GM19455 (cell line): Measurements from ENCODE around the gene DPM2.
A peak's percentile ranks its signal among the peaks of the same experiment; 100 is the strongest.

Source experiments
- ATAC-seq: cut with Tn5 transposase; IDR thresholded peaks from one replicate; pipeline ENCODE4 v1.9.1; 2021; ENCODE audit not compliant: unreplicated experiment

The DPM2 gene

GRCh38 chr9:127938298-127938690, 640 bp upstream of the DPM2 start:
- ATAC-seq: no peak

GRCh38 chr9:127937056-127937387, 632 bp downstream of the DPM2 start:
- ATAC-seq: no peak

- ATAC-seq: no peak
Measured at GRCh38 chr9:127936347-127936852, 1.3 kb downstream of the DPM2 start.

DNA sequence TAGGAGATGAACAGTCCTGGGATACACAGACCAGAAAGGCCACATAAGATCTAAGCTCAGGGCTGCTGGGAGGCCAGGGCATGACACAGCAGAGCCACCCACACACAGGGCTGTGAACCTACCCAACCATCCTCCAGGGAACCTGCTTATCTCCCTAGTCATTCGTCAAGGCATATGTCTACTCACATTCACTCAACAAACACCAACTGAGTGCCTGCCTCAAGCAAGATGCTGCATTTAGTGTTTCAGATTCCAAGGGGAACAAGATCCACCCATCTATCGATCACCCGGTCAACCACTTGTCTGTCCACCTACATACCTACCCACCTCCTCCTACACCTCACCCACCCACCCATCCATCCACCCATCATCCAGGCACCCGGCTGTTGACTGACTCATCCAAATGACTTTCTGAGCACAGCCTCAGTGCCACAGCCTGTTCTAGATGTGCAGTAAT, 1.9 kb downstream of the DPM2 start:
- no peak for ATAC-seq

DNA sequence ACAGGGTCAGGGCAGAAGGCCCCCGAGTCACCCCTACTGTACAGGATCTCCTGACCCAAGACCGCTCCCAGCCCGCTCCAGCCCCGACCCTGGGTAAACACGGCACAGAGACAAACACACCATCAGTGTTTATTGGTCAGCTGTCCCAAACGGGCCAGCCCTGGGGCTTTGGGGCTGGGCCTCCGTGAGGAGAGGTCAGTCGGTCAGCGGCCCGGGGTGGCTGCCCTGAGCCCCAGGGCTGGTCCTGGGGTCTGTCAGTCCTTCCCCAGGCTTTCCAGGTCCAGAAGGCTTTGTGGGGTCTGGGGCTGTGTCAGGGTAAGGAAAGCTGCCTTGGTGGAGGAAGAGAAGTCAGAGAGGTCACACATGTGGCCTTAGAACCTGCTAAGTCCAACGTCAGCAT, 2.7 kb downstream of the DPM2 start:
- ATAC-seq: no peak

GRCh38 chr9:127934248-127934647, 3.4 kb downstream of the DPM2 start:
- ATAC-seq: no peak

GRCh38 chr9:127931092-127931881, 6.4 kb downstream of the DPM2 start:
- ATAC-seq: no peak

DNA sequence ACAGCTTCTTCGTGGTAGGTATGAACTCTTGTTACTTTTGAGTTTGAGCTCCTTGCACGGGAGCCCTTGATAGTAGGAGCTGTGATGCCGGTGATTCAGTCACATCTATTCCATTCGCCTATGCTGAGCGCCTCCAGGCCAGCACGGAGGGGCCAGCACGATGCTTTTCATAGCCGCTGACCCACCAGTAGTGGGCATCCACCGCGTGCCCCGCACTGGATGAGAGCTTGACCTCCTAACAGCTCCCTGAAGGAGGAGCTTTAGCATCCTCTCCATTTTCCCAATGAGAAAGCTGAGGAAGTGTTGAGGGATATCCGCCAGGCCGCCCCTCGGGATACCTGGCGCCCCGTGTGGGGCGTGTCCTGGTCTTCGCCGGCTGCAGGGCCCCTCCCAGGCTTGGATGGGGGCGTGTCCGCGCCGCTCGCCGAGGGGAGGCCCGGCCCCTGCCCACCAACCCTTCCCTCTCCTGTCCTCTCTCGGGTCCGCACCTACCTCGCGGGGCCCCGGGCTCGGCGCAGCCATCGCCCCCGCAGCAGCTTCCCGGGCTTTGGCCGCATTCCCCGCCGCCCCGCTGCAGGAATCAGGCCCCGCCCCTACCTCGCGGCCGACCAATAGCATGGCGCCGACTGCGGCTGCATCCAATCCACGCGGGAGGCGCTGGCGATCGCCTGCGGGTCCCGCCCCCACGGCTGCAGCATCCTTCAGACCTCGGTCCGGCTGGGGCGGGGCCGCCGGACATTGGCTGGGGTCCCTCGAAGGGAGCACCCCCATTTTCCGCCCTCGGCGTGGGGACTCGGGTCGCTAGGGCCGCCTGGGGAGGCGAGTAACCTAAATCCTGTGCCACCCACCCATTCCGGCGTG, 7.2 kb downstream of the DPM2 start, which contains the start of gene PIP5KL1:
PIP5KL1 (minus strand) TSS at position 547 of the 861 bp plus-strand sequence; CDS start at position 522, 25 bp downstream.
- ATAC-seq: peak; percentile 66

GRCh38 chr9:127929625-127929979, 8.1 kb downstream of the DPM2 start:
- no peak for ATAC-seq

GRCh38 chr9:127928676-127929624, 8.7 kb downstream of the DPM2 start:
- no peak for ATAC-seq

DNA sequence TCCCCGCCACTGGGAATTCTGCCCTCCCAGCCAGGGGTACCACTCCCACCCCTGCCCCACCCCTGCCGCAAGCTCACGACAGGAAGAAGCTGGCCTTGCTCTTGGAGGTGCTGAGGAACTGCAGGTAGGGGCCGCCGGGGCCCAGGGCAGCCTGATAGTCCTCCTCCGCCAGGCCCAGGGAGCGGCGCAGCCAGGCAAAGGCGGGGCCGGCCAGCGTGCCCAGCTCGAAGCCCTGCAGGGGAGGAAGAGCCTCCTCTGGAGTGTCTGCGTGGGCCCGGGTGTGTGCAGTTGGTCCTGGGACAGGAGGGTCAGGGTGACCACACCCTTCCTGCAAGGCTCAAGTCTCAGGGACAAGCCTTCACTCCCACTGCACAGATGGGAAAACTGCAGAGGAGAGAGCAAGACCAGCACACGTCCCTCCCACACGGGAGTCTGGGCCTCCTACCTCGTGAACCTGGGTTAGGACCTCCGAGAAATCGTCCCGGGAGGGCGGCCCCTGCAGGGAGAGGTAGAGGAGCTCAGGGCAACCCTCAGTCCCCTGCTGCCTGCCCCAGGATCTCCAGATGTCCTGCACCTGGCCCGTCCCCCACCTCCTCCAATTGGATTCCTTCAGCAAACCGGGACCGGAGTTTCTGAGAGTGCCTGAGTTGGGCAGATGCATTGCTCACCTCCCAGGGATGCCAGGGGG, 9.5 kb downstream of the DPM2 start:
- no peak for ATAC-seq

DNA sequence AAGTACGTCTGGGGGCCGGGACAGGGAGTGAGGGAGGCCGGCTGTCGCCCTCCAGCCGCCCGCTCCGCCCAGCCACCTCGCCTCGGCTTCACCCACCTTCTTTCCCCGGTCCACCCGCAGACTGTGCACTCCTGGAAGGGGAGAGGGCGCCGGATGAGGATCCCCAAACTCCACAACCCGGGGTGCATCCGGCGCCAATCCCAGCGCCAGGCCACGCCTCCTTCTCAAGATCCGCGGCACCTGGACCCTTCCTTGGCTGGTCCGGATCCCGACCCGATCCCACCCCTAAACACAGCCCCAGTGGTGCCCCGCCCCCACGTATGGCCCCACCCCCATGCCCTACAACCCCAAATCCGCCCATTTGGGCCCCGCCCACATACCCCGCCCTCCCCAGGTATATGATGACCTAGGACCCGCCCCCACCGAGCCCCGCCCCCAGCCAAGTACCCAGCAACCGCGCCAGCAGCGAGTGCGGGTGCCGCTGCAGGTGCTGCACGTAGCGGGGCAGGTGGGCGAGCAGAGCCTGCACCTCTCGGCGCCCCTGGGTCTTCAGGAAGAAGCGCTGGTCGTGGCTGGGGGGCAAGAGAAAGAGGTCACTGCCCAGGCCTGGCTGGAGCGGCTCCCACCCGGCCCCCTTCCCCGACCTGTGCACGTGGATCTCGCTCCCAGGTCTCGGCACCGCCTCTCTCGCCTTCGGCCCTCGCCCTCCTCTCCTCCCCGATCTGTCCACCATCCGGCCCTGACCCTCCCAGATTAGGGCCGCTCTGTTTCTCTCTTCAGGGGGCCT, 10.3 kb downstream of the DPM2 start:
- ATAC-seq: no peak

DNA sequence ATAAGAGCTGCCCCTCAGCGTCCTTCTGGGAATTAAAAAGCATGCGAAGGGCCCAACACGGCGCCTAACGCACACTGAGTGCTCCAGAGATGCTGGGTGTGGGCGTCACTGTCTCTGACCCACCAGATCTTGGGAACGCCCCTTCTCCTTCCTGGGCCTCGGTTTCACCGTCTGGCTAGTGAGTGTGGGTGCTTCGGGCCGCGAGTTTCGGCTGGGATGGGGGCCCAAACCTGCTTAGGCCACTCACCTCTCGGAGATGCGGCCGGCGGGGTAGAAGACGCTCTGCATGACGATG, 10.8 kb downstream of the DPM2 start:
- ATAC-seq: no peak

- no peak for ATAC-seq
Measured at GRCh38 chr9:127925959-127926905, 11.4 kb downstream of the DPM2 start.

GRCh38 chr9:127924736-127925444, 12.8 kb downstream of the DPM2 start:
- ATAC-seq: no peak

DNA sequence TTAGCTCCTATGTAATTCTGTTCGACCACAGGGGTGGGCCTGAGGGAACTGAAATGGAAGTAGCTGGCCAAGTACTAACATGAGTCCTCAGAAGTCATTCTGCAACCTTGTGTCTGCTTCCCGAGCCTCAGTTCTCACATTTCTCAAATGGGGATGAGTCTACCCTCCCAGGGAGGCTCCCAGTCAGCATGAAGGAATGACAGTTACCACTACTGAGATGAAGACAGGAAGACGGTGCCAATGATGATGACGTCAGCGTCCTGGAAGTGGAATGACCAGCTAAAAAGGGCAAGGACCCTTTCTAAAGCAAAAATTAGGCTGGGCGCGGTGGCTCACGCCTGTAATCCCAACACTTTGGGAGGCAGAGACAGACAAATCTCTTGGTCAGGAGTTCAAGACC, 13.9 kb downstream of the DPM2 start:
- ATAC-seq: no peak

DNA sequence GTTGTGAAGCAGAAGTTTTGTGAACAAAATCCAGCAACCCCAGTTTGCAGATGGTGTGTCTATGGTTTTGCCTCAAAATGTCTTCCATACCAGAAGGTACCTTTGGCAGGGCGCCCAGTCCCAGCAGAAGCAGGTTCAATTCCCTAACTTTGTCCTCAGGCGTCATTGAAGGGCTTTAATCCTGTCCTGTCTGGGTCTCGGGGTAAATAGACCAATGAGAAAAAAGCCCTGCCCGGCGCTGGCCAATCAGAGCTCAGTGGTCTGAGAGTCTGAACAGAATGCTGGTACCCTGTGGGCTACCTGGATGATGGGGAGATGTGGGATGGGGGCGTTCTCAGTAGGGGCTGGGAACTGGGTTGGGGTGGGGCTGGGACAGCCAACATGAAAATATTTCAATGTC, 14.6 kb downstream of the DPM2 start:
- no peak for ATAC-seq

GRCh38 chr9:127921557-127922120, 16.0 kb downstream of the DPM2 start:
- no peak for ATAC-seq
